ENCODE measurements around the gene FAM25A.
"Not testable (repeated sequence)": the region's sequence is repeated elsewhere in the genome, so short reads cannot be mapped to it uniquely, and the experiment has no call there.

FAM25A gene

GRCh38 chr10:87014986-87015716 lies 4.9 kb upstream of the FAM25A start:
- not testable (repeated sequence) for DNase-seq

GRCh38 chr10:87018127-87018526 lies 2.0 kb upstream of the FAM25A start:
- not testable (repeated sequence) for DNase-seq

- DNase-seq, result not testable (repeated sequence)
These were observed 1.0 kb upstream of the FAM25A start for GRCh38 chr10:87019066-87019465.

- DNase-seq, result not testable (repeated sequence)
These were observed 590 bp upstream of the FAM25A start for GRCh38 chr10:87019504-87019903.

GRCh38 chr10:87025285-87025958 lies 5.3 kb downstream of the FAM25A start:
- not testable (repeated sequence) for DNase-seq

- not testable (repeated sequence) for DNase-seq
These were observed 6.8 kb downstream of the FAM25A start for GRCh38 chr10:87026747-87027508.

GRCh38 chr10:87030419-87030818 lies 10.3 kb downstream of the FAM25A start:
- DNase-seq, result not testable (repeated sequence)

- no peak for DNase-seq
These were observed 11.0 kb downstream of the FAM25A start for GRCh38 chr10:87030912-87031635.

GRCh38 chr10:87036623-87037022 lies 16.5 kb downstream of the FAM25A start:
- DNase-seq, result no peak

- DNase-seq, result no peak
These were observed 18.2 kb downstream of the FAM25A start for GRCh38 chr10:87038286-87038717.

- DNase-seq, result no peak
These were observed 18.7 kb downstream of the FAM25A start for GRCh38 chr10:87038786-87039185.

GRCh38 chr10:87043579-87043978 lies 23.5 kb downstream of the FAM25A start:
- DNase-seq, result not testable (repeated sequence)

GRCh38 chr10:87045434-87045938 lies 25.4 kb downstream of the FAM25A start:
- no peak for DNase-seq

GRCh38 chr10:87053111-87053510 lies 33.0 kb downstream of the FAM25A start:
- no peak for DNase-seq

- no peak for DNase-seq
These were observed 33.6 kb downstream of the FAM25A start for GRCh38 chr10:87053577-87054181.

- no peak for DNase-seq
These were observed 34.5 kb downstream of the FAM25A start for GRCh38 chr10:87054373-87055295.

- no peak for DNase-seq
These were observed 38.1 kb downstream of the FAM25A start for GRCh38 chr10:87058171-87058570.

GRCh38 chr10:87059401-87059800 lies 39.3 kb downstream of the FAM25A start:
- no peak for DNase-seq

GRCh38 chr10:87060280-87060928 lies 40.3 kb downstream of the FAM25A start:
- no peak for DNase-seq

GRCh38 chr10:87064651-87065050 lies 44.6 kb downstream of the FAM25A start:
- DNase-seq, result no peak

- DNase-seq, result no peak
These were observed 46.1 kb downstream of the FAM25A start for GRCh38 chr10:87066178-87066577.
